ENCODE measurements around the gene ZNF200.

The ZNF200 gene

DNA sequence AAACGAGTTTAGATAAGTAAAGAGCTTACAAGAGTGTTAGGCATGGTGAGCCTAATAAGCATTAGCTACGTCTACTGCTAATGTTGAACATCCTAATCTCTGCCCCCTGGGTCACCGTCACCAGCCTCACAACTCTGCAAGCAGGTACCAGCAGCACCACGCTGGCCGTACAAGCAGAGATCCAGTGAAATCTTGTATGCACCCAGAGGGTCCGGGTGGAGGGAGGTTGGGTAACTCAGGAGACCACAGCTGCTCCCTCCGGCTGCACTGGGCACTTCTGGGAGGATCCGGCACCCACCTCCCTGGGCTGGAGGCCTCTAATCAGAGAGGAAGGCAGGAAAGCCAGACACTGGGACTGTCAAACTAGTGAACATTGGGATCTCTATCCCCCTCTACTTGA, 55.3 kb downstream of the ZNF200 start:
- no peak overlapping the region for H3K4me3 ChIP-seq (ENCODE audit: low read depth, low read length)

DNA sequence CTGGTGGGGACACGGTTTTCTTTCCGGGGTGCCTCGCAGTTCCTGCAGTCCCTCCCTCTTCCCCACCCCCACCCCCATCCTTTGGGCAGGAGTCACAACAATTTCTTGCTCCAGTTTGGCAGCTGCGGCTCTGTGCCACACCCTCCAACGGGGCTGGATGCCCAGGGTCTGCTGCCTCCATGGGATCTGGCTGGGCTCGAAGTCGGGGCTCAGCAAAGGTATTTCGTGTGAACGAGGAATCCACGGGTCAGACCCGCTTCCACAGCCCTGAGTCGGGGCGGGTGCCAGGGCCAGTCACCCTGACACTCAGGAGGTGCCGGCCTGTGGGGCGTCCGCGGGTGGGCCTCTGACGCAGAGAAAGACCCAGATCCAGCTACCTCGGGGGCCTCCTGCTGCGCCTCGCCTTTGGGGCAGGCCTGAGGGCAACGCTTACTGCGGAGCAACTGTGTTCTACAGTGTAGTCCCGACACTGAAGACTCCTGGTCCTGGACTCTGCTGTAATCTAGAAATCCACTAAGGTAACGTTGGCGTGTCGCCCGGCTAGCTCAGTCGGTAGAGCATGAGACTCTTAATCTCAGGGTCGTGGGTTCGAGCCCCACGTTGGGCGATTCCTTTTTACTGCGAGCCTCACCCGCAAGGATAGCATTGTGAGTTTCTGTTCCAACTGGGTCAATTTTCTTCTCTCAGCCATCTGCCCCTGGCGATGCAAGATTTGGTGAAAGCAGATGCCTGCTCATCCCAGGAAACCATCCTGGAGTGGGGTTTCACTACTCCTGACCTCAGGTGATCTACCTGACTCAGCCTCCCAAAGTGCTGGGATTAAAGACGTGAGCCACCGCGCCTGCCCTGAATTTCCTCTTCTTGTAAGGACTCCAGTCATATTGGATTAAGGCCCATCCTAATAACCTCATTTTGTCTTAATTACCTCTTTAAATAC, 59.5 kb downstream of the ZNF200 start:
- H3K4me3 ChIP-seq (ENCODE audit: low read depth, low read length), result peak overlapping the region; percentile 28

DNA sequence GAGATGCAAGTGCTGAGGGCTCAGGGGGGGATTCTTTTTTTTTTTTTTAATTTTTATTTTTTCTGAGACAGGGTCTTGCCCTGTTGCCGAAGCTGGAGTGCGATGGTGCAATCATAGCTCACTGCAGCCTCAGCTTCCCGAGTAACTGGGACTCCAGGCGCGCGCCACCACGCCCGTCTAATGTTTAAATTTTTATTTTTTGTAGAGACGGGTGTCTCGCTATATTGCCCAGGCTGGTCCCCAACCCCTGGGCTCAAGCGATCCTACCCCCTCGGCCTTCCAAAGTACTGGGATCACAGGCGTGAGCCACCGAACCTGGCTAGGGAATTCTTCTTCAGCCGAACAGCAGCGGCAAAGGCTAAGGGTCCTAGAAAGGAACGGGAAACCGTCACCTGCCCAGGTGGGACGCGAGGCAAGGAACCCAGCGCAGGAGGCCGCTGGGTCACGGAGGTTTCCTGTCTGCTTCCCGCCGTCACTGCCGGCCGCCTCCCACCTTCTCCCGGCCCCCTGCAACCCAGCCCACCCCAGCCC, 60.3 kb downstream of the ZNF200 start:
- H3K4me3 ChIP-seq (ENCODE audit: low read depth, low read length), result peak overlapping the region; percentile 28

DNA sequence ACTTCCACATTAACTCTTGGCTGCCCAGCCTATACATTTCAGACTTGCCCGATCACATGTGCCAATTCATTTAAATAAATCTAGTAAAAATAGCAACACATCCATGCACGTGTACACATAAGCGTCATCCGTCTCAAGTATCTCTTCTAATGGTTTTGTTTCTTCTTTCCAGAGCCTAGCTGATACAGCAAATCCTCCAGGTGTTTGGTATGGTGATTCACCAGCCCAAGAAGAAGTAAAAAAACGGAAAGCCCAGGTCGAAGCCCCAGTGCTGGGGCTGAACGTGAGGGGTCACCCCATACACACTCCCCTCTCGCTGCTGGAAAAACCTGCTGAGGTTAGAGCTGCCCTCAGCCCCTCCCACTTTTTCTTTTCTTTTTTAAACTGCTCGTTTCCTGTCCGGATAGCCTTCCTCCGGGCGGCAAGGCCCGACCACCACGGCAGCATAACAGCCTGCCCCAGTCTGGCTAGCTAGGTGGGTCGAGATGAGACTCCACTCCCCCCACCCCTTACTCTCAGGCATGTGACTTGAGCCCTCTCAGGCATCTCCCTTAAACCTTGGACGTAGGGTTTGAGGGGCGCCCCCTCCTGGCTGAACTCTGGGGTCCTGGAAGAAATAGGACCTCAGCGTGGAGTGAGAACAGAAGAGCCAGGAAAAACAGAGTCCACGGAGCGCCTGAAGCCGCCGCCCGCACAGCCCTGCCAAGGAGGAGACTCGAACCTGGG, 60.9 kb downstream of the ZNF200 start:
- peak overlapping the region; percentile 28 for H3K4me3 ChIP-seq (ENCODE audit: low read depth, low read length)

Measured in iPS-11a (cell line).